Tibial nerve (tissue), 4 donors: ENCODE data around the gene CALM3. TPM values are rescaled to one million over a fixed set of nuclear protein-coding genes. Genes with fewer than 3 reads are reported as not detected.
"Not testable (repeated sequence)": the region's sequence is repeated elsewhere in the genome, so short reads cannot be mapped to it uniquely, and the experiment has no call there.

Experiments
- DNase-seq, 2 donors: peaks; one replicate each; pipeline ENCODE4 v3.0.0-alpha.2; 2019; ENCODE audit warnings: low spot score in 2 of 2
- H3K27ac ChIP-seq, 4 donors: fragments of 200-600 bp; sonication (generic) in 3 of 4; one replicate each; pipeline ENCODE4 v1.5.1; 2017 to 2019; ENCODE audit warnings: mild to moderate bottlenecking in 1 of 4
- H3K27me3 ChIP-seq, 2 donors: fragments of 200-600 bp; sonication (generic) in 1 of 2; one replicate each; pipeline versions ENCODE4 v1.5.1 to v1.6.0; 2017 to 2019
- H3K36me3 ChIP-seq, 3 donors: fragments of 200-600 bp; sonication (generic); one replicate each; pipeline ENCODE4 v1.5.1; 2018 to 2019
- H3K4me1 ChIP-seq, 4 donors: fragments of 200-600 bp; sonication (generic) in 3 of 4; one replicate each; pipeline ENCODE4 v1.5.1; 2017 to 2019
- H3K4me3 ChIP-seq, 4 donors: fragments of 200-600 bp; sonication (generic) in 3 of 4; one replicate each; pipeline ENCODE4 v1.5.1; 2017 to 2019; ENCODE audit warnings: mild to moderate bottlenecking in 1 of 4, moderate library complexity in 1 of 4
- H3K9me3 ChIP-seq, 4 donors: fragments of 200-600 bp; sonication (generic) in 3 of 4; one replicate each; pipeline ENCODE4 v1.5.1; 2017 to 2019
- EP300 ChIP-seq, 2 donors: sonication (generic); formaldehyde crosslinking; IDR thresholded peaks; one replicate each; pipeline ENCODE4 v1.6.1; 2017; ENCODE audit warnings: antibody characterized with exemption in 2 of 2, mild to moderate bottlenecking in 1 of 2
- POLR2A ChIP-seq, 2 donors: fragments of 450-650 bp; IDR thresholded peaks; one replicate each; pipeline ENCODE4 v1.6.1; 2017; ENCODE audit warnings: antibody characterized with exemption in 2 of 2, mild to moderate bottlenecking in 2 of 2, moderate library complexity in 2 of 2
- WGBS, 2 donors: methylation state at CpG; one replicate each; pipeline ENCODE4 v1.1.5; 2018; 5-methylcytosine and 5-hydroxymethylcytosine counted together
- total RNA-seq, 4 donors: library from RNA; depleted of rRNA; stranded (reverse); fragments of >200 nt; gene quantifications; one replicate each; pipeline ENCODE4 v1.1.0, GENCODE V29; 2016
- TF ChIP-seq, protein P1 (sequence below), 5 experiments: fragments of 200-600 bp in 3 of 5; fragments of 450-650 bp in 2 of 5; sonication (generic) in 3 of 5; IDR thresholded peaks; one replicate each; pipeline ENCODE4 v1.5.1; 2016 to 2019; ENCODE audit warnings: antibody characterized with exemption in 5 of 5, mild to moderate bottlenecking in 3 of 5, moderate library complexity in 2 of 5

The CALM3 gene
- total RNA-seq, 4 donors from 2014 or later: 123 to 167 (median 137) TPM

DNA sequence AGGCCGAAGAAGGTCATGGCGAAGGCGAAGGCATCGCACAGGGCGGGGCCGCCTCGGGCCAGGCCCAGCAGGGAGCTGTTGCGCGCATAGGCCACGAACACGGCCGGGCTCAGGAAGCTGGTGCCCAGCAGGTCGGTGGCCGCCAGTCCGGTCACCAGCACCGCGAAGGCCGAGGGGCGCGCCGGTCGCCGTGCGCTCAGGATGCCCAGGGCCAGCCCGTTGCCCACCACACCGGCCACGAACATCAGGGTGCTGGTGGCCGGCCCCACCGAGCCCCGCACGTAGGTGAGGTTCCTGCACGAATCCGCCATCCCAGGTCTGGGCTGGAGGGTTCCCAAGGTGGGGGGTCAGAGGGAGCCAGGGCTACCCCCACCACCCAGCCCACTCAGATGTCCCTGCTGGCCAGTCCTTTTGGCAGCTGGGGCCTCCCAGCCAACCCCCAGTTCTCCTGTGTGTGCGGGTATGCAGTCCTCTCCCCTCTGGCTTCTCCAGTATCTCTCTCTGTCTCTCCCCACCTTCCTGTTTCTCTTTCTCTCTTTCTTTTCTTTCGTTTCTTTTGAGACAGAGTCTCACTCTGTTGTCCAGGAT is 22.9 kb downstream of the CALM3 start:
- Histone ChIP-seq H3K9me3 (no peaks in the 10 kb centered on the region), H3K4me1 (peaks cover 0 to 63% (median 52%) of the 10 kb centered on the region in 4 donors), H3K4me3 (peak overlapping the region in 1 of 4 donors; percentile 29), H3K27me3 (no peaks in the 10 kb centered on the region), H3K36me3 (no peaks in the 10 kb centered on the region), H3K27ac (peak overlapping the region in 3 of 4 donors; percentile 62 to 92 (median 86))
- TF ChIP-seq POLR2A (IDR thresholded peaks at IDR 0.05) (no peak), EP300 (IDR thresholded peaks at IDR 0.05) (no peak)
- TF ChIP-seq, protein P1, sequence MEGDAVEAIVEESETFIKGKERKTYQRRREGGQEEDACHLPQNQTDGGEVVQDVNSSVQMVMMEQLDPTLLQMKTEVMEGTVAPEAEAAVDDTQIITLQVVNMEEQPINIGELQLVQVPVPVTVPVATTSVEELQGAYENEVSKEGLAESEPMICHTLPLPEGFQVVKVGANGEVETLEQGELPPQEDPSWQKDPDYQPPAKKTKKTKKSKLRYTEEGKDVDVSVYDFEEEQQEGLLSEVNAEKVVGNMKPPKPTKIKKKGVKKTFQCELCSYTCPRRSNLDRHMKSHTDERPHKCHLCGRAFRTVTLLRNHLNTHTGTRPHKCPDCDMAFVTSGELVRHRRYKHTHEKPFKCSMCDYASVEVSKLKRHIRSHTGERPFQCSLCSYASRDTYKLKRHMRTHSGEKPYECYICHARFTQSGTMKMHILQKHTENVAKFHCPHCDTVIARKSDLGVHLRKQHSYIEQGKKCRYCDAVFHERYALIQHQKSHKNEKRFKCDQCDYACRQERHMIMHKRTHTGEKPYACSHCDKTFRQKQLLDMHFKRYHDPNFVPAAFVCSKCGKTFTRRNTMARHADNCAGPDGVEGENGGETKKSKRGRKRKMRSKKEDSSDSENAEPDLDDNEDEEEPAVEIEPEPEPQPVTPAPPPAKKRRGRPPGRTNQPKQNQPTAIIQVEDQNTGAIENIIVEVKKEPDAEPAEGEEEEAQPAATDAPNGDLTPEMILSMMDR (IDR thresholded peaks at IDR 0.05): no peak
- no peak for DNase-seq
- 92% methylated on average over 31 to 35 of the region's 35 CpGs for WGBS, 2 donors

DNA sequence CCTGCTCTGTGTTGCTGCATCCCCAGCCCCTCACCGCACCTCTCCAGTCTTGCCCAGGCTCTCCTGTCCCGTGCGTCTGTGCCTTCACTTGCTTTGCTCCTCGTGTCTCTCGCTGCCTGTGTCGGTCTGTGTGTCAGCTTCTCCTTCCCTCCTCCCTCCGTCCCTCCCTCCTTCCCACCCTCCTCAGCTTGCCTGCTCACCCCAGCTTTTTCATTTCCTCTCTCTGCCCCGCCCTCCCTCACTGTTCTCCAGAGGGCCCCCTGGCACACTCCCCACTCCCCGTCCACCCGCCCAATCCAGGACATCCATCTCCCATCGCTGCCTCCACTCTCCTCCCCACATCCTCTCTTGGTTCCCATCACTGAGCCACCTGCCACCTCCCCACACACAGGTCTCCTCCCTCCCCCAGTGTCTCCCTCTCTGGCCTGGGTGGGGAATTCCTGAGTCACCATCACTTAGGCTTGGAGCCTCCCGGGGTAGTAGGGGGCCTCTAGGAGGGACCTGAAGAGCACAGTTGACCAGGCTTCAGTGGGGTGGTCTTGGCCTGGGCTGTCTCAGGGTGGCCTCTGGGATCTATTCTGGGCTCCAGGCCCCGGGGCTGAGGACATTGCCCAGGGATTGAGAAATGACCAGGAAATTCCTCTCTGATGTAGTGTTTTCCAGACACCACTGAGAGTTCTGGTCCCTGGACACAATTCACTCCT is 24.0 kb downstream of the CALM3 start, which contains the start of gene PTGIR:
Gene PTGIR, minus strand, starts transcription at position 132 of the 704 bp plus-strand sequence. CDS start 864 bp downstream, outside the sequence.
- peak within 1 kb of the TSS in 1 of 4 donors; percentile 29 for H3K4me3 ChIP-seq
- H3K4me1 ChIP-seq: peaks cover 0 to 52% (median 42%) of the 10 kb centered on the region in 4 donors
- H3K27ac ChIP-seq: peak within 1 kb of the TSS; percentile 41 to 92 (median 74)
- WGBS, 2 donors: 17 to 23% methylated on average over 13 of the region's 13 CpGs
- no peaks in the 10 kb centered on the region for H3K9me3 ChIP-seq
- no peak for TF ChIP-seq EP300 (IDR thresholded peaks at IDR 0.05)
- TF ChIP-seq POLR2A (IDR thresholded peaks at IDR 0.05): no peak
- TF ChIP-seq, protein P1 (IDR thresholded peaks at IDR 0.05): peak in 1 of 5 experiments; percentile 16
- DNase-seq: peak; percentile 57 to 74
- no peaks in the 10 kb centered on the region for H3K27me3 ChIP-seq
- no peaks in the 10 kb centered on the region for H3K36me3 ChIP-seq

DNA sequence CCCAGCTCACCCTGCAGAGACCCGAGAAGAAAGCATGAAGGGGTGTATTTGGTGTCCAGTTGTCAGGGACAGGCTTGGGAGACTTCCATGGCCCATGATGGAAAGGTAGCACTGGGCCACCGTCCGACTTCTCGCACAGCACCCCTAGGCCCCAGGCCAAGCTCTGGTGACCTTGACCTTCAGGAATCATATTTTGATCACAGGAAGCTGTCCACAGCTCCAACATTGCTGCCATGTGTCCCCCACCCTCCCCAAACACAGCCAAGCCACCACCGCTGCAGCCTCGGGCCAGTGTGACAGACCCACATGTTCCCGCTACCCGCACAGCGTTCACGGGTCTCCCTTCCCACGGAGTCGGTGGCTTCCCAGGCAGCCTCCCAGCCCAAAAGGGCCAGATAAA is 24.6 kb downstream of the CALM3 start:
- WGBS, 2 donors: 80 to 81% methylated on average over 12 of the region's 12 CpGs
- Histone ChIP-seq H3K4me1 (peaks cover 0 to 48% (median 36%) of the 10 kb centered on the region in 4 donors), H3K36me3 (no peaks in the 10 kb centered on the region), H3K4me3 (no peak overlapping the region), H3K27ac (peak overlapping the region; percentile 41 to 92 (median 74)), H3K9me3 (no peaks in the 10 kb centered on the region), H3K27me3 (no peaks in the 10 kb centered on the region)
- no peak for DNase-seq
- TF ChIP-seq EP300 (IDR thresholded peaks at IDR 0.05) (no peak), POLR2A (IDR thresholded peaks at IDR 0.05) (no peak)
- TF ChIP-seq, protein P1 (IDR thresholded peaks at IDR 0.05): no peak

DNA sequence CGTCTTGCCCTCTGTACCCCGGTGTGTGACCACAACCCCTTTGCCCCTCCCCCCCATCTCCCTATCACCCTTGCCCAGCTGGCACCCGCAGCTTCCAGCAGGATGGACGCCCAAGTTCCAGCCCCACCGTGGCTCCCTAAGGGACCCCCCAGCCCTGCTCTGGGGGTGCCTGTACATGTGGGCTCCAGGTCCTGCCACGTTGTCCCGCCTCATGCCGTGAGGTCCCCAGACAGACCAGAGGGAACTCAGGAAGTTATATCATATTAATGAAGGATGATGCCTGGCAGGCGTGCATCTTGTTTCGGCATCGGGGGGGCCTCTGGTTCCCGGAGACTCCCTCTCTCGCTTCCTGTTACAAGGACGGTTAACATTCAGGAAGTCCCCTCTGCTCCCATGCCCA is 25.3 kb downstream of the CALM3 start:
- no peaks in the 10 kb centered on the region for H3K36me3 ChIP-seq
- no peak overlapping the region for H3K4me3 ChIP-seq
- peak overlapping the region in 2 of 4 donors; percentile 86 to 92 for H3K27ac ChIP-seq
- H3K4me1 ChIP-seq: peaks cover 0 to 48% (median 29%) of the 10 kb centered on the region in 4 donors
- WGBS, 2 donors: 66% methylated on average over 7 to 13 of the region's 14 CpGs
- no peak for DNase-seq
- TF ChIP-seq EP300 (IDR thresholded peaks at IDR 0.05): no peak
- no peaks in the 10 kb centered on the region for H3K9me3 ChIP-seq
- no peaks in the 10 kb centered on the region for H3K27me3 ChIP-seq

DNA sequence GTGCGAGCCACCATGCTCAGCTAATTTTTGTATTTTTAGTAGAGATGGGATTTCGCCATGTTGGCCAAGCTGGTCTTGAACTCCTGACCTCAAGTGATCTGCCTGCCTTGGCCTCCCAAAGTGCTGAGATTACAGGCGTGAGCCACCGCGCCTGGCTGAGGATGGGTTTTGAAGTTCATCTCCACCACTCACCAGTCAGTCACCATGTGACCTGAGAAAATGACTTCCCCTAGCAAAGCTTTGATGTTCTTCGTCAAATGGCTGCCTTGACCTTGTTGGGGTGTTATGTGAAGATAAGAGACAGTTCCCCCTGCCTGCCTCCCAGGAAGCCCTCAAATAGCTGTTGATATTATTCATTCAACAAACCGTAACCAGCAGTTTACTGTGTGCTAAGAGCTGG is 27.8 kb downstream of the CALM3 start:
- H3K27ac ChIP-seq, H3K27me3 ChIP-seq, H3K4me3 ChIP-seq, H3K9me3 ChIP-seq, DNase-seq, H3K36me3 ChIP-seq: not testable (repeated sequence)
- WGBS, 2 donors: 93 to 98% methylated on average over 7 of the region's 7 CpGs
- H3K4me1 ChIP-seq: peaks cover 0 to 48% (median 26%) of the 10 kb centered on the region in 4 donors

DNA sequence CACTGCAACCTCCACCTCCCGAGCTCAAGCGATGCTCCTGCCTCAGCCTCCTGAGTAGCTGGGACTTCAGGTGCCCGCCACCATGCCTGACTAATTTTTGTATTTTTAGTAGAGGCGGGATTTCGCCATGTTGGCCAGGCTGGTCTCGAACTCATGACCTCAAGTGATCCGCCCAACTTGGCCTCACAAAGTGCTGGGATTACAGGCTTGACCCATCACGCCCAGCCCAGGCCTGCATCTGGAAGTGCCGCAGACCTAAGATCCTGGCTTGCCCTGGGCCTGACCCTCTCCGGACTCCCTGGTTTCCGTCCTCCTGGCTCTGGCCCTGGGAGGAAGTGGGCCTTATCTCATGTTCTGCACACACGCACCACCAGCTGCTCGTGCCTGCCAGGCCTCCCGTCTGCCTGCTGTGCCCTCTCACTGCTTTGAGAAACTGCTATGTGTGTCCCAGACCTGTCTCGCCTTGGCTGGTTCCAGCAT is 28.5 kb downstream of the CALM3 start:
- 73 to 78% methylated on average over 15 of the region's 15 CpGs for WGBS, 2 donors
- peak overlapping the region in 1 of 4 donors; percentile 17 for H3K27ac ChIP-seq
- TF ChIP-seq POLR2A (IDR thresholded peaks at IDR 0.05): no peak
- TF ChIP-seq EP300 (IDR thresholded peaks at IDR 0.05): no peak
- TF ChIP-seq, protein P1 (IDR thresholded peaks at IDR 0.05): no peak
- peaks cover 0 to 2% of the 10 kb centered on the region in 2 donors for H3K27me3 ChIP-seq
- DNase-seq: no peak
- H3K9me3 ChIP-seq: no peaks in the 10 kb centered on the region
- H3K36me3 ChIP-seq: no peaks in the 10 kb centered on the region
- peaks cover 0 to 48% (median 24%) of the 10 kb centered on the region in 4 donors for H3K4me1 ChIP-seq
- no peak overlapping the region for H3K4me3 ChIP-seq
